Stimulated activated CD4-positive, alpha-beta T cell treated with anti-CD3 and anti-CD28 coated beads, Interleukin-1b, Interleukin-23, amount 100 ng/mL, for 48 hours (primary cell): ENCODE data around the gene TPH2.
A peak's percentile ranks its signal among the peaks of the same experiment; 100 is the strongest.

Source experiments
- DNase-seq: peaks from one replicate; pipeline ENCODE4 v3.0.0-alpha.2; 2020

TPH2 gene

GRCh38 chr12:71967211-71967610, 28.6 kb downstream of the TPH2 start:
- DNase-seq, result no peak

- DNase-seq, result no peak
These were observed 30.7 kb downstream of the TPH2 start for GRCh38 chr12:71969330-71969729.

GRCh38 chr12:71970031-71970430, 31.4 kb downstream of the TPH2 start:
- DNase-seq, result no peak

GRCh38 chr12:71972441-71973074, 33.9 kb downstream of the TPH2 start:
- DNase-seq, result no peak

GRCh38 chr12:71973687-71974086, 35.0 kb downstream of the TPH2 start:
- DNase-seq, result no peak

GRCh38 chr12:71980538-71980937, 41.9 kb downstream of the TPH2 start:
- no peak for DNase-seq

- no peak for DNase-seq
These were observed 42.5 kb downstream of the TPH2 start for GRCh38 chr12:71981149-71981548.

- no peak for DNase-seq
These were observed 56.1 kb downstream of the TPH2 start for GRCh38 chr12:71994715-71995114.

GRCh38 chr12:71999795-72000194, 61.1 kb downstream of the TPH2 start:
- no peak for DNase-seq

- no peak for DNase-seq
These were observed 62.5 kb downstream of the TPH2 start for GRCh38 chr12:72000969-72001648.

GRCh38 chr12:72006766-72007165, 68.1 kb downstream of the TPH2 start:
- no peak for DNase-seq

- DNase-seq, result no peak
These were observed 71.7 kb downstream of the TPH2 start for GRCh38 chr12:72010356-72010755.

GRCh38 chr12:72011374-72011773, 72.7 kb downstream of the TPH2 start:
- DNase-seq, result no peak

GRCh38 chr12:72012874-72013273, 74.2 kb downstream of the TPH2 start:
- DNase-seq, result no peak

GRCh38 chr12:72015895-72016294, 77.2 kb downstream of the TPH2 start:
- no peak for DNase-seq

- peak; percentile 57 for DNase-seq
These were observed 78.5 kb downstream of the TPH2 start for GRCh38 chr12:72017054-72017651.

- no peak for DNase-seq
These were observed 79.4 kb downstream of the TPH2 start for GRCh38 chr12:72018036-72018435.

- no peak for DNase-seq
These were observed 86.0 kb downstream of the TPH2 start for GRCh38 chr12:72024613-72025012.

- no peak for DNase-seq
These were observed 86.9 kb downstream of the TPH2 start for GRCh38 chr12:72025524-72025923.

GRCh38 chr12:72028966-72029365, 90.3 kb downstream of the TPH2 start:
- DNase-seq, result no peak

- no peak for DNase-seq
These were observed 91.6 kb downstream of the TPH2 start for GRCh38 chr12:72030277-72030676.

- no peak for DNase-seq
These were observed 92.4 kb downstream of the TPH2 start for GRCh38 chr12:72031066-72031465.

- DNase-seq, result no peak
These were observed 95.3 kb downstream of the TPH2 start for GRCh38 chr12:72033991-72034390.

GRCh38 chr12:72035625-72036024, 97.0 kb downstream of the TPH2 start:
- no peak for DNase-seq

- DNase-seq, result no peak
These were observed 97.7 kb downstream of the TPH2 start for GRCh38 chr12:72036393-72036792.
